ENCODE results near the gene AMMECR1.

AMMECR1 gene

GRCh38 chrX:110310000-110310790, 7.7 kb downstream of the AMMECR1 start:
- no peak for TF ChIP-seq CTCF (IDR thresholded peaks at IDR 0.05; ENCODE audit: extremely low read depth, missing control alignments)
- DNase-seq (ENCODE audit: low spot score) = no peak

GRCh38 chrX:110308220-110308619, 9.7 kb downstream of the AMMECR1 start:
- DNase-seq (ENCODE audit: low spot score) = no peak
- no peak for TF ChIP-seq CTCF (IDR thresholded peaks at IDR 0.05; ENCODE audit: extremely low read depth, missing control alignments)

GRCh38 chrX:110304884-110305283, 13.0 kb downstream of the AMMECR1 start:
- TF ChIP-seq CTCF (IDR thresholded peaks at IDR 0.05; ENCODE audit: extremely low read depth, missing control alignments) = no peak
- no peak for DNase-seq (ENCODE audit: low spot score)

GRCh38 chrX:110304371-110304770, 13.5 kb downstream of the AMMECR1 start:
- DNase-seq (ENCODE audit: low spot score) = no peak
- no peak for TF ChIP-seq CTCF (IDR thresholded peaks at IDR 0.05; ENCODE audit: extremely low read depth, missing control alignments)

GRCh38 chrX:110302975-110303374, 14.9 kb downstream of the AMMECR1 start:
- TF ChIP-seq CTCF (IDR thresholded peaks at IDR 0.05; ENCODE audit: extremely low read depth, missing control alignments) = no peak
- no peak for DNase-seq (ENCODE audit: low spot score)

- TF ChIP-seq CTCF (IDR thresholded peaks at IDR 0.05; ENCODE audit: extremely low read depth, missing control alignments) = no peak
Observed at GRCh38 chrX:110301194-110301593, 16.7 kb downstream of the AMMECR1 start.

GRCh38 chrX:110294087-110294486, 23.8 kb downstream of the AMMECR1 start:
- no peak for DNase-seq (ENCODE audit: low spot score)
- TF ChIP-seq CTCF (IDR thresholded peaks at IDR 0.05; ENCODE audit: extremely low read depth, missing control alignments) = no peak

More at GRCh38 chrX:110301194-110301593, 16.7 kb downstream of the AMMECR1 start:
- DNase-seq (ENCODE audit: low spot score) = no peak
